K562 (cell line): ENCODE results near the gene UBE2J2. TPM values are rescaled to one million over a fixed set of nuclear protein-coding genes. Genes with fewer than 3 reads are reported as not detected.

Source experiments
- ATAC-seq: fragments of 200-7000 bp; cut with Tn5 transposase; 3 replicates; pipeline ENCODE4 v1.9.1; 2020; ENCODE audit warnings: moderate library complexity
- BruUV-seq: library from RNA; stranded (reverse); fragments of 400-500 nt; replicated peaks from 2 replicates; lab custom pipeline; 2021; lab: Mats Ljungman, UMichigan
- CTCF ChIA-PET: fragments of 300-600 bp; formaldehyde crosslinking; extraction: SDS; loops from one replicate; lab custom pipeline; 2021; ENCODE audit warnings: low intra/inter-chr PET ratio; lab: Yijun Ruan, JAX
- POLR2A ChIA-PET: fragments of 300-600, 350-650 bp; sonication (Branson Sonifier 250); formaldehyde crosslinking; extraction: SDS; loops from one replicate; lab custom pipeline; 2021; ENCODE audit warnings: antibody characterized with exemption, inconsistent platforms; lab: Yijun Ruan, JAX
- DNase-seq, 4 experiments: peaks; one replicate each; pipeline versions ENCODE4 v3.0.0 to v3.0.0-alpha.2; 2011 to 2018; ENCODE audit warnings: low spot score in 3 of 4, mixed read lengths in 3 of 4; ENCODE audit errors: extremely low read depth in 1 of 4
- FAIRE-seq: peaks from 2 replicates; lab custom pipeline; 2011; peaks lifted over from hg19 to GRCh38; lab: Jason Lieb, UNC
- H2AFZ ChIP-seq: 2 replicates; pipeline ENCODE4 v1.6.0; 2011; ENCODE audit warnings: low read depth, low read length, control low read depth, inconsistent platforms
- H3K27ac ChIP-seq: fragments of 200-600 bp; 3 replicates; pipeline ENCODE4 v1.8.0; 2011; ENCODE audit warnings: low read depth, mild to moderate bottlenecking, control low read depth, inconsistent platforms, low read length, moderate library complexity, mixed read lengths; ENCODE audit errors: extremely low read depth
- H3K27me3 ChIP-seq, 2 experiments: fragments of 300-600 bp in 1 of 2; 2 replicates in 1 of 2; 3 replicates in 1 of 2; pipeline versions ENCODE4 v1.6.0 to v1.8.0; 2011; ENCODE audit warnings: inconsistent platforms in 2 of 2, low read length in 2 of 2, mild to moderate bottlenecking in 1 of 2, mixed read lengths in 1 of 2, moderate library complexity in 1 of 2; ENCODE audit not compliant: control insufficient read depth in 2 of 2, insufficient read depth in 2 of 2
- H3K36me3 ChIP-seq: fragments of 300-600 bp; 3 replicates; pipeline ENCODE4 v1.8.0; 2011; ENCODE audit warnings: mild to moderate bottlenecking, low read length, inconsistent platforms; ENCODE audit not compliant: control insufficient read depth, insufficient read depth
- H3K4me1 ChIP-seq, 2 experiments: fragments of 200-600 bp in 1 of 2; replicated peaks in 1 of 2; 2 replicates in 1 of 2; 3 replicates in 1 of 2; pipeline versions ENCODE4 v1.5.1 to v1.8.0; 2011; ENCODE audit warnings: inconsistent platforms in 2 of 2, low read length in 2 of 2, mild to moderate bottlenecking in 1 of 2, mixed read lengths in 1 of 2, moderate library complexity in 1 of 2; ENCODE audit not compliant: control insufficient read depth in 2 of 2, insufficient read depth in 2 of 2
- H3K4me2 ChIP-seq: 2 replicates; pipeline ENCODE4 v1.6.1; 2011; ENCODE audit warnings: low read length, control low read depth, inconsistent platforms, mixed read lengths; ENCODE audit not compliant: insufficient read depth
- H3K4me3 ChIP-seq: fragments of 200-600 bp; sonication (generic), shearing (Covaris generic); 2 replicates; pipeline ENCODE4 v1.5.1; 2016; ENCODE audit warnings: control low read depth, inconsistent platforms
- H3K79me2 ChIP-seq: fragments of 200-600 bp; 3 replicates; pipeline ENCODE4 v1.8.0; 2011; ENCODE audit warnings: low read length, inconsistent platforms; ENCODE audit not compliant: control insufficient read depth, insufficient read depth
- H3K9ac ChIP-seq, 2 experiments: 2 replicates each; pipeline versions ENCODE4 v1.6.0 to v1.6.1; 2011; ENCODE audit warnings: low read depth in 2 of 2, low read length in 2 of 2, control low read depth in 1 of 2, inconsistent platforms in 1 of 2, mild to moderate bottlenecking in 1 of 2, mixed read lengths in 1 of 2; ENCODE audit not compliant: insufficient read depth in 1 of 2
- H3K9me1 ChIP-seq: one replicate; pipeline ENCODE4 v1.6.0; 2011; ENCODE audit warnings: inconsistent platforms, mild to moderate bottlenecking, low read length, moderate library complexity; ENCODE audit not compliant: control insufficient read depth, insufficient read depth
- H3K9me3 ChIP-seq: replicated peaks from 2 replicates; pipeline ENCODE4 v1.5.1; 2011; ENCODE audit warnings: low read depth, low read length, inconsistent platforms; ENCODE audit not compliant: control insufficient read depth, insufficient read depth
- H4K20me1 ChIP-seq: replicated peaks from 2 replicates; pipeline ENCODE4 v1.6.1; 2011; ENCODE audit warnings: low read length, inconsistent platforms, mixed read lengths; ENCODE audit not compliant: control insufficient read depth, insufficient read depth
- BRD4 ChIP-seq: fragments of 200-600 bp; sonication (generic); IDR thresholded peaks from 2 replicates; pipeline ENCODE4 v1.6.1; 2017; ENCODE audit warnings: inconsistent platforms
- FIP1L1 ChIP-seq: fragments of 200-400 bp; formaldehyde crosslinking; IDR thresholded peaks from 2 replicates; pipeline ENCODE4 v1.6.1; 2018; ENCODE audit warnings: mild to moderate bottlenecking, low read depth, low read length; ENCODE audit not compliant: poor library complexity, severe bottlenecking
- GABPB1 ChIP-seq: sonication (generic); formaldehyde crosslinking; IDR thresholded peaks from 2 replicates; pipeline ENCODE4 v1.8.0; 2022; ENCODE audit warnings: mild to moderate bottlenecking, missing genetic modification reagents
- PTTG1 ChIP-seq: fragments of 450-650 bp; IDR thresholded peaks from 2 replicates; pipeline ENCODE4 v1.6.1; 2016; ENCODE audit warnings: low read depth, mild to moderate bottlenecking, missing genetic modification characterization, missing compliant biosample characterization
- WGBS: fragments of 100-300 bp; shearing (Covaris generic); methylation state at CpG from one replicate; pipeline ENCODE4 v1.1.6; 2016; ENCODE audit warnings: low coverage, mixed read lengths; ENCODE audit not compliant: insufficient coverage; ENCODE audit errors: missing lambda C conversion rate; 5-methylcytosine and 5-hydroxymethylcytosine counted together
- in situ Hi-C: fragments of 300-500 bp; cut with MboI; formaldehyde crosslinking; loops from 4 replicates; pipeline ENCODE4 v1.15.0; 2018; ENCODE audit warnings: inconsistent platforms, mixed read lengths
- intact Hi-C: fragments of 100-400 bp; cut with micrococcal nuclease; formaldehyde crosslinking; loops from 2 replicates; pipeline ENCODE4 v1.14.2; 2022
- polyA plus RNA-seq, 8 experiments: library from polyadenylated mRNA; depleted of rRNA in 4 of 8; stranded (reverse) in 5 of 8; unstranded in 3 of 8; fragments of >200 nt; fragmentation: Nextera tagmentation in 2 of 8; fragmentation: Illumina TruSeq in 1 of 8; extraction: Ambion mirVana in 2 of 8; extraction: Trizol in 1 of 8; gene quantifications; 2 replicates each; pipeline versions ENCODE4 v1.2.1 to v1.2.3, GENCODE V29; 2011 to 2014; ENCODE audit warnings: inconsistent platforms in 1 of 8, missing spikeins in 1 of 8
- total RNA-seq, 7 experiments: library from RNA; depleted of rRNA in 6 of 7; stranded (reverse); fragments of >200 nt in 6 of 7; fragmentation: Illumina TruSeq in 2 of 7; extraction: Trizol in 2 of 7; gene quantifications; 2 replicates each; pipeline versions ENCODE4 v1.2.1 to v1.2.3, GENCODE V29; 2011 to 2021; ENCODE audit warnings: low replicate concordance in 1 of 7
- TF ChIP-seq, protein P1 (sequence below): sonication (generic); formaldehyde crosslinking; IDR thresholded peaks from 2 replicates; pipeline ENCODE4 v1.9.0; 2022; ENCODE audit warnings: mild to moderate bottlenecking, missing genetic modification reagents
- TF ChIP-seq, protein P2 (sequence below): sonication (generic); formaldehyde crosslinking; IDR thresholded peaks from 2 replicates; pipeline ENCODE4 v1.9.0; 2022; ENCODE audit warnings: mild to moderate bottlenecking, missing genetic modification reagents

Gene UBE2J2
- total and polyA plus RNA-seq, 9 of the 15 experiments (the other 6 are each of a cell fraction or from before 2014, with no cell fraction given), result 0.93 to 112 (median 75.5) TPM

DNA sequence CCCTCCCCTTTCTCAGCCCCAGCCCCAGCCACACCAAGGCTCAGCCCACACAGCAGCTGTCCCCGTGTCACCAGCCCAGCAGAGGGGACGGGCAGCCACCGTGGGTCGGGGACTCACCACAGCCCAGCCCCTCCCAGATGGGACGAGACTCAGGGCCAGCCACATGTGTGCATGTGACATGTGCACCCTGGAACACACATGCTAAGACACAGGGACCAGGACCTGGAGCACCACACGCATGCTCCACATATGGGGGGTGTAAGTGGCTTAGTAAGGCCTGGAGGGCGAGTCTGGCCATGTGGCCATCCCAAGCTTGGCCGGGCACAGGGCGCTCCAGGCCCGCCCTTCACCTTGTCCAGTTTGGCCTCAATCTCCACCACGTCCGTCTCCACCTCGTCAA, 30.1 kb upstream of the UBE2J2 start:
- Histone ChIP-seq H3K36me3 (peaks cover 3% of the 10 kb centered on the region; the same call in 2 of the 3 replicates), H4K20me1 (peaks cover 30% of the 10 kb centered on the region; the same call in 1 of the 2 replicates), H2AFZ (no peak overlapping the region), H3K79me2 (peaks cover 37% of the 10 kb centered on the region), H3K9me1 (peaks cover 21% of the 10 kb centered on the region), H3K27me3 (no peaks in the 10 kb centered on the region), H3K9me3 (no peaks in the 10 kb centered on the region), H3K9ac (peak overlapping the region in 1 of 2 experiments; percentile 97; a peak in 2 of 4 replicates), H3K27ac (no peak overlapping the region), H3K4me3 (no peak overlapping the region), H3K4me1 (peaks cover 34 to 89% of the 10 kb centered on the region in 2 experiments), H3K4me2 (no peak overlapping the region)
- FAIRE-seq, result no peak
- ChIA-PET CTCF (no interaction called here), POLR2A (no interaction called here)
- in situ Hi-C loops (no loop called here), intact Hi-C loops (loop anchor here (10.0 kb wide), 1 partner anchor 921 kb away; the partner anchor contains the start of gene SKI)
- BruUV-seq, result no TSS peak
- WGBS, result 94% methylated on average over 10 of the region's 13 CpGs
- TF ChIP-seq, protein P1, sequence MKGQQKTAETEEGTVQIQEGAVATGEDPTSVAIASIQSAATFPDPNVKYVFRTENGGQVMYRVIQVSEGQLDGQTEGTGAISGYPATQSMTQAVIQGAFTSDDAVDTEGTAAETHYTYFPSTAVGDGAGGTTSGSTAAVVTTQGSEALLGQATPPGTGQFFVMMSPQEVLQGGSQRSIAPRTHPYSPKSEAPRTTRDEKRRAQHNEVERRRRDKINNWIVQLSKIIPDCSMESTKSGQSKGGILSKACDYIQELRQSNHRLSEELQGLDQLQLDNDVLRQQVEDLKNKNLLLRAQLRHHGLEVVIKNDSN (CRISPR knock-in tag), result peak; percentile 24; the same call in 1 of the 2 replicates
- TF ChIP-seq FIP1L1 (peak; percentile 47), PTTG1 (no peak), BRD4 (no peak), GABPB1 (0 out of 2 replicates have a peak, but pooled peaks have one; percentile 11)
- TF ChIP-seq, protein P2, sequence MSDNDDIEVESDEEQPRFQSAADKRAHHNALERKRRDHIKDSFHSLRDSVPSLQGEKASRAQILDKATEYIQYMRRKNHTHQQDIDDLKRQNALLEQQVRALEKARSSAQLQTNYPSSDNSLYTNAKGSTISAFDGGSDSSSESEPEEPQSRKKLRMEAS (CRISPR knock-in tag), result 0 out of 2 replicates have a peak, but pooled peaks have one; percentile 19
- no peak for ATAC-seq
- DNase-seq, result no peak
